Neural crest cell (in vitro differentiated cells): Measurements from ENCODE around the gene PXDN. TPM values are rescaled to one million over a fixed set of nuclear protein-coding genes. Genes with fewer than 3 reads are reported as not detected.
"Not testable (repeated sequence)": the region's sequence is repeated elsewhere in the genome, so short reads cannot be mapped to it uniquely, and the experiment has no call there.

Experiments
- DNase-seq: peaks from one replicate; pipeline ENCODE4 v3.0.0; 2021; ENCODE audit warnings: low read depth, mixed read lengths, low spot score
- H3K27ac Mint-ChIP-seq: one replicate; pipeline ENCODE4 v1.8.0; 2021; ENCODE audit warnings: mild to moderate bottlenecking, mixed read lengths; ENCODE audit not compliant: unreplicated experiment
- H3K27me3 Mint-ChIP-seq: 2 replicates; pipeline ENCODE4 v1.8.0; 2021; ENCODE audit warnings: low read depth, mild to moderate bottlenecking, mixed read lengths
- H3K36me3 Mint-ChIP-seq: 2 replicates; pipeline ENCODE4 v1.8.0; 2021; ENCODE audit warnings: low read depth, mild to moderate bottlenecking, mixed read lengths
- H3K4me1 Mint-ChIP-seq: 2 replicates; pipeline ENCODE4 v1.8.0; 2021; ENCODE audit warnings: mixed read lengths
- H3K4me3 Mint-ChIP-seq: one replicate; pipeline ENCODE4 v1.8.0; 2021; ENCODE audit warnings: mild to moderate bottlenecking, mixed read lengths
- H3K9me3 Mint-ChIP-seq: 2 replicates; pipeline ENCODE4 v1.8.0; 2021; ENCODE audit warnings: mixed read lengths
- total RNA-seq: library from RNA; stranded (reverse); gene quantifications from 2 replicates; pipeline ENCODE4 v1.2.1, GENCODE V29; 2021
- TF ChIP-seq, protein P1 (sequence below): fragments of 200-600 bp; sonication (generic); conservative IDR thresholded peaks from 2 replicates; pipeline ENCODE4 v1.5.0; 2021; ENCODE audit warnings: antibody characterized with exemption, mild to moderate bottlenecking

PXDN gene
- total RNA-seq, 1 donor from 2014 or later: 218 TPM

DNA sequence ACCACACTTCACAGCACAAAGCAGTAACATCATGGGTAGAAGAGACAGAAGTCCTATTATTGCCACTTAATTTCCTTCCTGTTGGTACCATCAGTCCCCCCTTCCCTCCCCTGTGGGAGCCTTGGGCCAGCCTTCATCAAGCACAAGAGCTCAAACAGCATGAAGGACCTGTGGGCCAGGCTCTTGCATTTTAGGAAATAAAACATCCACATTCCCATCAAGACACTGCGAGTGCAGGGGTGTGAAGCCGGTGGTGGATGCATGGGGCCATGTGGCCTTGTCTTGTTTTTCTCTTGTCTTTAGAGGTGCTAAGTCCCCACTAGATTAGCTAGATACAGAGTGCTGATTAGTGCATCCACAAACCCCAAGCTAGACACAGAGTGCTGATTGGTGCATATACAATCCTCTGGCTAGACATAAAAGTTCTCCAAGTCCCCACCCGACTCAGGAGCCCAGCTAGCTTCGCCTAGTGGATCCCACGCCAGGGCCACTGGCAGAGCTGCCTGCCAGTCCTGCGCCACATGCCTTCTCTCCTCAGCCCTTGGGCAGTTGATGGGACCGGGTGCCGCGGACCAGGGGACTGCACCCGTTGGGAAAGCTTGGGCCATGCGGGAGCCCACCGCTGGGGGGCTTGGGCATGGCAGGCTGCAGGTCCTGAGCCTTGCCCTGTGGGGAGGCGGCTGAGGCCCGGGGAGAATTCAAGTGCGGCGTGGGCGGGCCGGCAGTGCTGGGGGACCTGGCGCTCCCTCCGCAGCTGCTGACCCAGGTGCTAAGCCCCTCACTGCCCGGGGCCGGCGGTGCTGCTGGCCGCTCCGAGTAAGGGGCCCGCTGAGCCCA, 14.7 kb upstream of the PXDN start:
- peaks cover under 1% of the 10 kb centered on the region for H3K27me3 Mint-ChIP-seq
- H3K4me1 Mint-ChIP-seq: peaks cover 4% of the 10 kb centered on the region
- DNase-seq: no peak
- H3K36me3 Mint-ChIP-seq: peaks cover 2% of the 10 kb centered on the region
- no peak overlapping the region for H3K4me3 Mint-ChIP-seq
- TF ChIP-seq, protein P1, sequence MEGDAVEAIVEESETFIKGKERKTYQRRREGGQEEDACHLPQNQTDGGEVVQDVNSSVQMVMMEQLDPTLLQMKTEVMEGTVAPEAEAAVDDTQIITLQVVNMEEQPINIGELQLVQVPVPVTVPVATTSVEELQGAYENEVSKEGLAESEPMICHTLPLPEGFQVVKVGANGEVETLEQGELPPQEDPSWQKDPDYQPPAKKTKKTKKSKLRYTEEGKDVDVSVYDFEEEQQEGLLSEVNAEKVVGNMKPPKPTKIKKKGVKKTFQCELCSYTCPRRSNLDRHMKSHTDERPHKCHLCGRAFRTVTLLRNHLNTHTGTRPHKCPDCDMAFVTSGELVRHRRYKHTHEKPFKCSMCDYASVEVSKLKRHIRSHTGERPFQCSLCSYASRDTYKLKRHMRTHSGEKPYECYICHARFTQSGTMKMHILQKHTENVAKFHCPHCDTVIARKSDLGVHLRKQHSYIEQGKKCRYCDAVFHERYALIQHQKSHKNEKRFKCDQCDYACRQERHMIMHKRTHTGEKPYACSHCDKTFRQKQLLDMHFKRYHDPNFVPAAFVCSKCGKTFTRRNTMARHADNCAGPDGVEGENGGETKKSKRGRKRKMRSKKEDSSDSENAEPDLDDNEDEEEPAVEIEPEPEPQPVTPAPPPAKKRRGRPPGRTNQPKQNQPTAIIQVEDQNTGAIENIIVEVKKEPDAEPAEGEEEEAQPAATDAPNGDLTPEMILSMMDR: no peak
- no peak overlapping the region for H3K27ac Mint-ChIP-seq
- H3K9me3 Mint-ChIP-seq: no peaks in the 10 kb centered on the region

DNA sequence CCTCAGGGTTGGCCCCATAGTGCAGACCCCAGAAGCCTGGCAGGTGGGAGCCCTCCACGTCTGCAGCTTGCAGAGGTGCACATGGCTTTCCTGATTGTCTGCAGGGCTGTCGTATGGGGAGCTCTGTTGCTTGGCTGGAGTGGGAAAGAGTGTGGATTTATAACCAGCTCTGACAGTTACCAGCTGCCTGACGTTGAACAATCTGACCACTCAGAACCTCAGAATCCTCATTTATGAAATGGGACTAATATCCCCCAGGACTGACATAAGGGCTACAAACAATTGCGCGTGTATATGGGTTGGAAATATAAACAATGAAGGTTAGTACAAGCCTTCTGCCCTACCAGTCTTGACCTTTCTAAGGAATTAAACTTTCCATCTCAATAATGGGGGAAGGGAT, 13.9 kb upstream of the PXDN start:
- TF ChIP-seq, protein P1: no peak
- Mint-ChIP-seq H3K27me3 (no peaks in the 10 kb centered on the region), H3K4me3 (no peak overlapping the region), H3K27ac (no peak overlapping the region), H3K36me3 (peaks cover 2% of the 10 kb centered on the region), H3K9me3 (no peaks in the 10 kb centered on the region), H3K4me1 (peaks cover 4% of the 10 kb centered on the region)
- no peak for DNase-seq

DNA sequence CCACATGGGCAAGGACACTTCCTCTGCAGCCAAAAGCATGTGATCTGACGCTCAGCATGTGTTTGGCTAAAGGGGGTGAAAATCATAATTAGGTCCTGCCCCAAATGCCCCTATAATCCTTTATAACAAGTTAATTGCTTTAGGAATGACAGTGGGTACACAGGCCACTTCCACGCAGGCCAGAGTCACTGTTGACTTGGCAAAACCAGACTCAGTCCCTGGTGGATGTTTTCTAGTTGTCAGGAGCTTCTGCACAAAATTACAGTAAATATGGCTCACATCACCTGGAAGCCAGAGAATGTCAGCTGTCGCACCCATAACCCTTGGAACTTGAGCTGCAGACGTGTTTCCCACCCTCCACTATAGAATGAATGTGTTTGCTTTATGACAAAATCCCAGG, 13.3 kb upstream of the PXDN start:
- TF ChIP-seq, protein P1: no peak
- DNase-seq: no peak
- peaks cover 4% of the 10 kb centered on the region for H3K4me1 Mint-ChIP-seq
- H3K9me3 Mint-ChIP-seq: no peaks in the 10 kb centered on the region
- H3K4me3 Mint-ChIP-seq: no peak overlapping the region
- H3K27me3 Mint-ChIP-seq: no peaks in the 10 kb centered on the region
- H3K27ac Mint-ChIP-seq: no peak overlapping the region
- H3K36me3 Mint-ChIP-seq: peaks cover 2% of the 10 kb centered on the region

DNA sequence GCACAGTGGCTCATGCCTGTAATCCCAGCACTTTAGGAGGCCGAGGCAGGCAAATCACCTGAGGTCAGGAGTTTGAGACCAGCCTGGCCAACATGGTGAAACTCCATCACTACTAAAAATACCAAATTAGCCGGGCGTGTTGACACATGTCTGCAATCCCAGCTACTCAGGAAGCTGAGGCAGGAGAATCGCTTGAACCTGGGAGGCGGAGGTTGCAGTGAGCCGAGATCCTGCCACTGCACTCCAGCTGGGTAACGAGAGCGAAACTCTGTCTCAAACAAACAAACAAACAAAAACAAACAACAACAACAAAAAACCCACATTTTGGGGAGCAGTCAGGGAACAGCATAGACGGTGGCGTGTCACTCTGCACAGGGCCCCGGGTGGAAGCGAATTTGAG, 12.8 kb upstream of the PXDN start:
- not testable (repeated sequence) for H3K27ac Mint-ChIP-seq, H3K36me3 Mint-ChIP-seq, H3K4me3 Mint-ChIP-seq, DNase-seq, H3K4me1 Mint-ChIP-seq, H3K9me3 Mint-ChIP-seq, H3K27me3 Mint-ChIP-seq

DNA sequence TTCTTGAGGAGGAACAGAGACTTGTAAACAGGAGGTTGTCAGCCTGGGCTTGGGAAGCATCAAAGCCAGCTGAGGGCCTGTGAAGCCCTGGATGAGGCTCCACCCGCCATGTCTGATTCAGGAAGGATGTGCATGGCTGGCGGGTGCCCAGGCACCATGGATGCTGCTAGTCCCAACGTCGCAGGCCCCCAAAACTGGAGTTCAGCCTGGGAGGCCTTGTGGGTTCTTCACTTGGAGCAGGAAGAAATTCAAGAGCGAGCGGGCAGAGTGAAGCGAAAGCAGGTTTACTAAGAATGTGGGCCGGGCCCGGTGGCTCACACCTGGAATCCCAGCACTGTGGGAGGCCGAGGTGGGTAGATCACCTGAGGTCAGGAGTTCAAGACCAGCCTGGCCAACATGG, 12.1 kb upstream of the PXDN start:
- Mint-ChIP-seq H3K27ac (no peak overlapping the region), H3K9me3 (no peaks in the 10 kb centered on the region), H3K4me1 (peaks cover 4% of the 10 kb centered on the region), H3K27me3 (no peaks in the 10 kb centered on the region), H3K4me3 (no peak overlapping the region), H3K36me3 (peaks cover 2% of the 10 kb centered on the region)
- no peak for DNase-seq
- TF ChIP-seq, protein P1: no peak

DNA sequence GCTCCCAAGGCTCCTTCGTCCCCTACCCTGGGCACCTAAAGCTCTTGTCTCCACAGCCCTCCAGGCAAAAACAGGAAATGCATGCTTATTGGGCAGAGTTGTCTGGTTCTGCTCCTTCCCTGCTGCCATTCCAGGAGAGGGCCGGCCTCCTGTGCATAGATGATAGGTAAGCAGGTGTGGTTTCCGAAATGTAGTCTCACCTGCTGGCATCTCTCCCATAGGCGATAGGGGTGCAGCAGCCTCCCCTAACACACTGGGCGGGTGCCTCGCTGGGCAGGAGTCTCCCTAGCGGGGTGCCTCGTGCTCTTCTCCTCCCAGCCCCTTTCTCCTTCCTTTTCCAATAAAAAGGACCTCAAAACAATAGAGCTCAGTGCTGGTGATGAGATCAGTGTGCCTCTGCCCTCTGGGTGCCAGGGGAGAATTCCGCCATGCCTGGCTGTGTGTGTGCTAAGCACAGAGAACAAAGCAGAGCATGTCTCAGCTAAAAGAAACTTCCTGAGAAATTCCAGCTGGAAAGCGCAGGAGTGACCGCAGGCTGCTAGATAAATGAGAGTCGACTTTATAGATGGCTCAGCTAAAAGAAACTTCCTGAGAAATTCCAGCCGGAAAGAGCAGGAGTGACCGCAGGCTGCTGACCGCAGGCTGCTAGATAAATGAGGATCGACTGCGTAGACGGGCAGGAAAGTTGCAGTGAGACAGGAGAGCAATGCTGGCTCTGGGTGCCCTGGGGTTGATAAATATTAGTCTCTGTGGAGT, 11.3 kb upstream of the PXDN start:
- Mint-ChIP-seq H3K9me3 (no peaks in the 10 kb centered on the region), H3K4me1 (peaks cover 10% of the 10 kb centered on the region), H3K27me3 (peaks cover 4% of the 10 kb centered on the region), H3K4me3 (no peak overlapping the region), H3K36me3 (peaks cover 2% of the 10 kb centered on the region), H3K27ac (no peak overlapping the region)
- TF ChIP-seq, protein P1: no peak
- no peak for DNase-seq
